Astrocyte of the hippocampus (primary cell): ENCODE results near the gene GSTT4.
"Not testable (repeated sequence)": the region's sequence is repeated elsewhere in the genome, so short reads cannot be mapped to it uniquely, and the experiment has no call there.

ENCODE experiments used
- DNase-seq: peaks from one replicate; pipeline ENCODE4 v3.0.0; 2011; ENCODE audit warnings: low read depth, low spot score

The GSTT4 gene

GRCh38 chr22:24005201-24005600 lies at the start of gene GSTT4:
Gene GSTT4 (minus strand): TSS chr22:24005453. CDS start chr22:24005356, 97 bp downstream.
- DNase-seq = no peak

GRCh38 chr22:24054356-24054755 lies 49.1 kb upstream of the GSTT4 start:
- DNase-seq = peak; percentile 38

GRCh38 chr22:24053481-24054226 lies 48.4 kb upstream of the GSTT4 start:
- no peak for DNase-seq

- no peak for DNase-seq
Measured at GRCh38 chr22:24051568-24051967, 46.3 kb upstream of the GSTT4 start.

- DNase-seq = no peak
Measured at GRCh38 chr22:24051028-24051427, 45.8 kb upstream of the GSTT4 start.

GRCh38 chr22:24049978-24050377 lies 44.7 kb upstream of the GSTT4 start:
- DNase-seq = no peak

- DNase-seq = no peak
Measured at GRCh38 chr22:24049211-24049610, 44.0 kb upstream of the GSTT4 start.

- DNase-seq = no peak
Measured at GRCh38 chr22:24046024-24046423, 40.8 kb upstream of the GSTT4 start.

GRCh38 chr22:24043958-24044357 lies 38.7 kb upstream of the GSTT4 start:
- no peak for DNase-seq

GRCh38 chr22:24043465-24043864 lies 38.2 kb upstream of the GSTT4 start:
- not testable (repeated sequence) for DNase-seq

- DNase-seq = no peak
Measured at GRCh38 chr22:24040946-24041345, 35.7 kb upstream of the GSTT4 start.

- DNase-seq = peak; percentile 28
Measured at GRCh38 chr22:24039046-24039445, 33.8 kb upstream of the GSTT4 start.

GRCh38 chr22:24037851-24038765 lies 32.9 kb upstream of the GSTT4 start:
- no peak for DNase-seq

- no peak for DNase-seq
Measured at GRCh38 chr22:24035296-24035695, 30.0 kb upstream of the GSTT4 start.

- DNase-seq = no peak
Measured at GRCh38 chr22:24033731-24034130, 28.5 kb upstream of the GSTT4 start.

GRCh38 chr22:24030186-24030702 lies 25.0 kb upstream of the GSTT4 start:
- DNase-seq = no peak

- DNase-seq = no peak
Measured at GRCh38 chr22:24029304-24029703, 24.1 kb upstream of the GSTT4 start.

GRCh38 chr22:24028533-24028932 lies 23.3 kb upstream of the GSTT4 start:
- no peak for DNase-seq

- no peak for DNase-seq
Measured at GRCh38 chr22:24027991-24028390, 22.7 kb upstream of the GSTT4 start.

- no peak for DNase-seq
Measured at GRCh38 chr22:24027389-24027975, 22.2 kb upstream of the GSTT4 start.

GRCh38 chr22:24026733-24027132 lies 21.5 kb upstream of the GSTT4 start:
- no peak for DNase-seq

- no peak for DNase-seq
Measured at GRCh38 chr22:24026056-24026455, 20.8 kb upstream of the GSTT4 start.
